Kidney epithelial cell (primary cell): ENCODE data around the gene GPR83. TPM values are rescaled to one million over a fixed set of nuclear protein-coding genes. Genes with fewer than 3 reads are reported as not detected.

Source experiments
- DNase-seq: peaks from one replicate; pipeline ENCODE4 v3.0.0-alpha.2; 2010; ENCODE audit warnings: low read depth
- H3K27me3 ChIP-seq: 2 replicates; pipeline ENCODE4 v1.6.0; 2011; ENCODE audit warnings: low read length; ENCODE audit not compliant: control insufficient read depth, insufficient read depth
- H3K36me3 ChIP-seq: 2 replicates; pipeline ENCODE4 v1.5.1; 2011; ENCODE audit warnings: low read length; ENCODE audit not compliant: control insufficient read depth, insufficient read depth
- H3K4me3 ChIP-seq: 2 replicates; pipeline ENCODE4 v1.5.1; 2011; ENCODE audit warnings: low read depth, mild to moderate bottlenecking, control low read depth, low read length
- total RNA-seq: library from RNA; depleted of rRNA; stranded (reverse); fragments of >200 nt; gene quantifications from 2 replicates; pipeline ENCODE4 v1.2.3, GENCODE V29; 2015
- TF ChIP-seq, protein P1 (sequence below): IDR thresholded peaks from 2 replicates; pipeline ENCODE4 v1.5.1; 2011; ENCODE audit warnings: mild to moderate bottlenecking, moderate library complexity, low read length, control low read depth, inconsistent platforms; ENCODE audit not compliant: insufficient read depth, poor library complexity, severe bottlenecking

Gene GPR83
- total RNA-seq, 1 donor from 2014 or later = not detected

GRCh38 chr11:94445641-94446040 is 44.4 kb upstream of the GPR83 start:
- H3K4me3 ChIP-seq = no peak overlapping the region
- TF ChIP-seq, protein P1, sequence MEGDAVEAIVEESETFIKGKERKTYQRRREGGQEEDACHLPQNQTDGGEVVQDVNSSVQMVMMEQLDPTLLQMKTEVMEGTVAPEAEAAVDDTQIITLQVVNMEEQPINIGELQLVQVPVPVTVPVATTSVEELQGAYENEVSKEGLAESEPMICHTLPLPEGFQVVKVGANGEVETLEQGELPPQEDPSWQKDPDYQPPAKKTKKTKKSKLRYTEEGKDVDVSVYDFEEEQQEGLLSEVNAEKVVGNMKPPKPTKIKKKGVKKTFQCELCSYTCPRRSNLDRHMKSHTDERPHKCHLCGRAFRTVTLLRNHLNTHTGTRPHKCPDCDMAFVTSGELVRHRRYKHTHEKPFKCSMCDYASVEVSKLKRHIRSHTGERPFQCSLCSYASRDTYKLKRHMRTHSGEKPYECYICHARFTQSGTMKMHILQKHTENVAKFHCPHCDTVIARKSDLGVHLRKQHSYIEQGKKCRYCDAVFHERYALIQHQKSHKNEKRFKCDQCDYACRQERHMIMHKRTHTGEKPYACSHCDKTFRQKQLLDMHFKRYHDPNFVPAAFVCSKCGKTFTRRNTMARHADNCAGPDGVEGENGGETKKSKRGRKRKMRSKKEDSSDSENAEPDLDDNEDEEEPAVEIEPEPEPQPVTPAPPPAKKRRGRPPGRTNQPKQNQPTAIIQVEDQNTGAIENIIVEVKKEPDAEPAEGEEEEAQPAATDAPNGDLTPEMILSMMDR = no peak
- H3K36me3 ChIP-seq = no peaks in the 10 kb centered on the region
- DNase-seq = no peak
- no peaks in the 10 kb centered on the region for H3K27me3 ChIP-seq

GRCh38 chr11:94433049-94433448 is 31.8 kb upstream of the GPR83 start:
- TF ChIP-seq, protein P1 = no peak
- no peaks in the 10 kb centered on the region for H3K27me3 ChIP-seq
- DNase-seq = no peak
- no peak overlapping the region for H3K4me3 ChIP-seq
- H3K36me3 ChIP-seq = no peaks in the 10 kb centered on the region

- Histone ChIP-seq H3K36me3 (no peaks in the 10 kb centered on the region), H3K4me3 (no peak overlapping the region), H3K27me3 (no peaks in the 10 kb centered on the region)
- no peak for DNase-seq
- TF ChIP-seq, protein P1 = no peak
Observed at GRCh38 chr11:94424662-94425061, 23.4 kb upstream of the GPR83 start.

- TF ChIP-seq, protein P1 = no peak
- no peak for DNase-seq
Observed at GRCh38 chr11:94424011-94424410, 22.8 kb upstream of the GPR83 start.

GRCh38 chr11:94423507-94423906 is 22.3 kb upstream of the GPR83 start:
- Histone ChIP-seq H3K36me3 (no peaks in the 10 kb centered on the region), H3K4me3 (no peak overlapping the region), H3K27me3 (no peaks in the 10 kb centered on the region)
- peak; percentile 41 for DNase-seq
- TF ChIP-seq, protein P1 = peak; percentile 21

More at GRCh38 chr11:94424011-94424410, 22.8 kb upstream of the GPR83 start:
- Histone ChIP-seq H3K36me3 (no peaks in the 10 kb centered on the region), H3K4me3 (no peak overlapping the region), H3K27me3 (no peaks in the 10 kb centered on the region)

- no peak overlapping the region for H3K4me3 ChIP-seq
- TF ChIP-seq, protein P1 = no peak
- no peaks in the 10 kb centered on the region for H3K27me3 ChIP-seq
- no peak for DNase-seq
- H3K36me3 ChIP-seq = no peaks in the 10 kb centered on the region
Observed at GRCh38 chr11:94418123-94418765, 17.0 kb upstream of the GPR83 start.
